ENCODE data around the gene CREG2. TPM values are rescaled to one million over a fixed set of nuclear protein-coding genes. Genes with fewer than 3 reads are reported as not detected.

CREG2 gene
- total RNA-seq, 2 experiments from 2014 or later, result not detected

DNA sequence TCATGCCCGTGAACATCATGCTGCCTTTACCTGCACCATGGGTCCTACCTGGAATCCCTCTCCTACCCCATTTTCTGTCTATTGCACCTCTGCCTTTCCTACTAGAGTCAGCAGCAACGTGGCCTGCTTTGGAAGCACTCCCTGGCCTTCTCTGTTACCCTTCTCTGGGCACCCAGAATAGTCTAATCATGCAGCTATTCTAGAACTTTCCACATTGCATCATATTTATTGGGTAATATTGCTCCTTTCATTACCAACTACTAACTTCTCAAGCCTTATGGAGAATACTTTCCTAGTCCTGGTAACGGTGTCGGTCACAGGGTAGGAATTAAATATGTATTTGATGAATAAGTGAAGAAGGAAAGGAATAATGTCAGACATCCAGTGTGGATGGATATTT lies 33.3 kb upstream of the CREG2 start:
- Mint-ChIP-seq H3K9me3 (ENCODE audit: insufficient read depth) (no peaks in the 10 kb centered on the region), H3K27ac (peak overlapping the region; percentile 33), H3K4me3 (no peak overlapping the region), H3K36me3 (ENCODE audit: low read depth) (no peaks in the 10 kb centered on the region), H3K27me3 (ENCODE audit: low read depth) (no peaks in the 10 kb centered on the region), H3K4me1 (ENCODE audit: low read depth) (peaks cover 2% of the 10 kb centered on the region)
- CTCF ChIA-PET, result interaction anchor here (5.7 kb wide), 1 partner anchor 410 kb away, joined by 83 read pairs; no protein-coding TSS in a partner anchor
- DNase-seq, result no peak
- POLR2A ChIA-PET, result no interaction called here
- ATAC-seq, result no peak

- H3K27ac Mint-ChIP-seq, result no peak overlapping the region
- peak; percentile 60 for ATAC-seq
- peaks cover 3% of the 10 kb centered on the region for H3K9me3 Mint-ChIP-seq (ENCODE audit: insufficient read depth)
- no peaks in the 10 kb centered on the region for H3K27me3 Mint-ChIP-seq (ENCODE audit: low read depth)
- DNase-seq, result peak; percentile 80
- ChIA-PET CTCF (interaction anchor here (0.6 to 5.7 kb wide), 39 partner anchors 9 to 822 kb away, joined by 3 to 83 read pairs (median 4); partner anchors contain the start of genes CREG2 and MAP4K4), POLR2A (interaction anchor here (1.0 kb wide), 1 partner anchor 278 kb away, joined by 3 read pairs; the partner anchor contains the start of gene MAP4K4)
- H3K36me3 Mint-ChIP-seq (ENCODE audit: low read depth), result no peaks in the 10 kb centered on the region
- H3K4me3 Mint-ChIP-seq, result no peak overlapping the region
- H3K4me1 Mint-ChIP-seq (ENCODE audit: low read depth), result peaks cover 2% of the 10 kb centered on the region
Observed at GRCh38 chr2:101419096-101419663, 31.9 kb upstream of the CREG2 start.

- peaks cover 2% of the 10 kb centered on the region for H3K4me1 Mint-ChIP-seq (ENCODE audit: low read depth)
- DNase-seq (no peak), ATAC-seq (no peak)
- POLR2A ChIA-PET, result interaction anchor here (1.0 kb wide), 1 partner anchor 279 kb away, joined by 3 read pairs; the partner anchor contains the start of gene MAP4K4
- no peaks in the 10 kb centered on the region for H3K27me3 Mint-ChIP-seq (ENCODE audit: low read depth)
- CTCF ChIA-PET, result interaction anchor here (0.7 to 5.7 kb wide), 38 partner anchors 9 to 822 kb away, joined by 3 to 83 read pairs (median 4); partner anchors contain the start of genes CREG2 and MAP4K4
- no peak overlapping the region for H3K27ac Mint-ChIP-seq
- peaks cover 3% of the 10 kb centered on the region for H3K9me3 Mint-ChIP-seq (ENCODE audit: insufficient read depth)
- no peak overlapping the region for H3K4me3 Mint-ChIP-seq
- no peaks in the 10 kb centered on the region for H3K36me3 Mint-ChIP-seq (ENCODE audit: low read depth)
Observed at GRCh38 chr2:101418460-101419095, 31.3 kb upstream of the CREG2 start.

DNA sequence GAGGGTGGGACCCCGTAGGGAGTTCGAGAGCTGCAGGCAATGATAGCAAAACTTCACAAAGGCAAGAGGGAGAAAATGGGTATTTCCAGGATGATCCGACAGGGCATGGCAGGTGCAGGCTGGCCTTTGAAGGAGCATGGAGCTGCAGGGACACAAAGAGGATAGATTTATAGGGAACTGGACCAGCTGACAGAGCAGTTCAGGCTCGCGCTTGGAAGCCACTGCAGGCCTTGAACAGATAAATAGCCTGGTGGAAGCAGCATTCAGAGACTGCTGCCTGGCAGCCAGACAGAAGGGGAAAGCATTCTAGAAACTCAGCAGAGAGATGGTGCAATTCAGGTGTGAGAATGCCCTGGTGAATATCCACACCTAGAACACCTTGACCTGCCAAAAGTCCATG lies 29.3 kb upstream of the CREG2 start:
- Mint-ChIP-seq H3K4me3 (no peak overlapping the region), H3K36me3 (ENCODE audit: low read depth) (no peaks in the 10 kb centered on the region), H3K9me3 (ENCODE audit: insufficient read depth) (peaks cover 3% of the 10 kb centered on the region), H3K27me3 (ENCODE audit: low read depth) (no peaks in the 10 kb centered on the region), H3K27ac (no peak overlapping the region), H3K4me1 (ENCODE audit: low read depth) (peaks cover 2% of the 10 kb centered on the region)
- DNase-seq (no peak), ATAC-seq (no peak)
- ChIA-PET CTCF (interaction anchor here (0.9 to 5.7 kb wide), 4 partner anchors 9 to 414 kb away, joined by 3 to 83 read pairs (median 4); no protein-coding TSS in a partner anchor), POLR2A (no interaction called here)

DNA sequence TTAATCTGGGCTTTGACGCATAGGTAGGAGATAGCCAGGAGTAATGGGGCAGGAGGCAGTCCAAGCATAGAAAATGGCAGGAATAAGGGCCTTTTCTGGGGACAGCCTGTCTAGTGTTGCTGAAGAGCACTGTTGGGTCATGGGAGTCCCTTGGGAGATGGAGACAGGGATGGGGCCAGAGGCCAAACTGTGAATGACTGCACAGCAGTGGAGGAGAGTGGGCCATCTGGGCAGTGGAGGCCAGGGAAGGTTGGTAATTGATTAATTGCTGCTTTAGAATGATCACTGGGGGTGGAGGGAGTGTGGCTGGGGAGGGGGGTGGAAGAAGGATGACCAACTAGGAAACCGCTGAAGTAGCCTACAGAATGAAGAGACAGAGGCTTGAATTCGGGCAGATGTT lies 28.6 kb upstream of the CREG2 start:
- peaks cover 2% of the 10 kb centered on the region for H3K4me1 Mint-ChIP-seq (ENCODE audit: low read depth)
- POLR2A ChIA-PET, result no interaction called here

GRCh38 chr2:101415220-101415619 lies 27.9 kb upstream of the CREG2 start:
- no peak for DNase-seq
- no peak overlapping the region for H3K4me3 Mint-ChIP-seq
- H3K27ac Mint-ChIP-seq, result no peak overlapping the region
- no peaks in the 10 kb centered on the region for H3K36me3 Mint-ChIP-seq (ENCODE audit: low read depth)
- peaks cover 2% of the 10 kb centered on the region for H3K4me1 Mint-ChIP-seq (ENCODE audit: low read depth)
- no peak for ATAC-seq
- CTCF ChIA-PET, result no interaction called here
- H3K9me3 Mint-ChIP-seq (ENCODE audit: insufficient read depth), result peaks cover 3% of the 10 kb centered on the region
- no peaks in the 10 kb centered on the region for H3K27me3 Mint-ChIP-seq (ENCODE audit: low read depth)
- POLR2A ChIA-PET, result no interaction called here

More for the DNA sequence above, 28.6 kb upstream of the CREG2 start:
- no peak overlapping the region for H3K27ac Mint-ChIP-seq
- ATAC-seq, result no peak
- no peak for DNase-seq
- CTCF ChIA-PET, result interaction anchor here (1.1 kb wide), 1 partner anchor 74 kb away, joined by 4 read pairs; no protein-coding TSS in a partner anchor
- H3K9me3 Mint-ChIP-seq (ENCODE audit: insufficient read depth), result peaks cover 3% of the 10 kb centered on the region
- no peak overlapping the region for H3K4me3 Mint-ChIP-seq
- H3K27me3 Mint-ChIP-seq (ENCODE audit: low read depth), result no peaks in the 10 kb centered on the region
- H3K36me3 Mint-ChIP-seq (ENCODE audit: low read depth), result no peaks in the 10 kb centered on the region

- POLR2A ChIA-PET, result no interaction called here
Observed at GRCh38 chr2:101412092-101412694, 24.9 kb upstream of the CREG2 start.

DNA sequence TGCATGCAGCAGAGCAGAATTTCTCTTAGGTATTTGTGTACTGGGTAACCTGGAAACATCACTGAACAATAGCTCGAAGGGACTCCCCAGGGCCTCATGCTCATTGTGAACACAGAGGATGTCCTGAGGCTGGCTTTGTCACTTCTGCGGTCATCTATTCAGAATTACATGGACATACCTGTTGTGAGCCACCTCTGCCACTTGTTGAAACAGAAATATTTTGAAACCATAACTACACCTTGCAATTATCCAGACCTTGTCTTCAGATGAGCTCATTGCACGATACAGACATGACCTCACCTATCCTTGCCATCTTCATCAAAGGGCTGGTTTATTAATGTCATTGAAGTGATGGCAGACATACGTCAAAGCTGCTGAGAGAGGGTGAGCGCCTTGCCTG lies 23.4 kb upstream of the CREG2 start:
- no peak for ATAC-seq
- POLR2A ChIA-PET, result no interaction called here

More at GRCh38 chr2:101412092-101412694, 24.9 kb upstream of the CREG2 start:
- H3K27ac Mint-ChIP-seq, result no peak overlapping the region
- H3K27me3 Mint-ChIP-seq (ENCODE audit: low read depth), result no peaks in the 10 kb centered on the region
- no peak overlapping the region for H3K4me3 Mint-ChIP-seq
- no peak for DNase-seq
- CTCF ChIA-PET, result no interaction called here
- H3K36me3 Mint-ChIP-seq (ENCODE audit: low read depth), result no peaks in the 10 kb centered on the region
- H3K4me1 Mint-ChIP-seq (ENCODE audit: low read depth), result no peaks in the 10 kb centered on the region
- peaks cover 3% of the 10 kb centered on the region for H3K9me3 Mint-ChIP-seq (ENCODE audit: insufficient read depth)
- ATAC-seq, result no peak

GRCh38 chr2:101410114-101410513 lies 22.8 kb upstream of the CREG2 start:
- no peak for ATAC-seq
- Mint-ChIP-seq H3K27me3 (ENCODE audit: low read depth) (no peaks in the 10 kb centered on the region), H3K9me3 (ENCODE audit: insufficient read depth) (peaks cover 3% of the 10 kb centered on the region), H3K4me1 (ENCODE audit: low read depth) (no peaks in the 10 kb centered on the region), H3K27ac (no peak overlapping the region), H3K36me3 (ENCODE audit: low read depth) (no peaks in the 10 kb centered on the region), H3K4me3 (no peak overlapping the region)
- CTCF ChIA-PET, result interaction anchor here (1.2 to 2.8 kb wide), 2 partner anchors 9 to 60 kb away, joined by 3 to 10 read pairs; no protein-coding TSS in a partner anchor
- no peak for DNase-seq
- POLR2A ChIA-PET, result no interaction called here

More for the DNA sequence above, 23.4 kb upstream of the CREG2 start:
- H3K9me3 Mint-ChIP-seq (ENCODE audit: insufficient read depth), result peaks cover 3% of the 10 kb centered on the region
- H3K36me3 Mint-ChIP-seq (ENCODE audit: low read depth), result no peaks in the 10 kb centered on the region
- H3K4me3 Mint-ChIP-seq, result no peak overlapping the region
- H3K4me1 Mint-ChIP-seq (ENCODE audit: low read depth), result no peaks in the 10 kb centered on the region
- H3K27ac Mint-ChIP-seq, result no peak overlapping the region
- no peak for DNase-seq
- H3K27me3 Mint-ChIP-seq (ENCODE audit: low read depth), result no peaks in the 10 kb centered on the region
- CTCF ChIA-PET, result interaction anchor here (1.2 to 2.8 kb wide), 2 partner anchors 8 to 61 kb away, joined by 3 to 10 read pairs; no protein-coding TSS in a partner anchor

- no peaks in the 10 kb centered on the region for H3K4me1 Mint-ChIP-seq (ENCODE audit: low read depth)
- POLR2A ChIA-PET, result no interaction called here
- peaks cover under 1% of the 10 kb centered on the region for H3K9me3 Mint-ChIP-seq (ENCODE audit: insufficient read depth)
- CTCF ChIA-PET, result interaction anchor here (1.2 to 2.8 kb wide), 2 partner anchors 9 to 60 kb away, joined by 3 to 10 read pairs; no protein-coding TSS in a partner anchor
- DNase-seq, result no peak
- H3K27ac Mint-ChIP-seq, result no peak overlapping the region
- H3K36me3 Mint-ChIP-seq (ENCODE audit: low read depth), result no peaks in the 10 kb centered on the region
- H3K4me3 Mint-ChIP-seq, result no peak overlapping the region
- ATAC-seq, result no peak
- no peaks in the 10 kb centered on the region for H3K27me3 Mint-ChIP-seq (ENCODE audit: low read depth)
Observed at GRCh38 chr2:101409699-101410098, 22.4 kb upstream of the CREG2 start.

GRCh38 chr2:101408925-101409324 lies 21.6 kb upstream of the CREG2 start:
- no peaks in the 10 kb centered on the region for H3K4me1 Mint-ChIP-seq (ENCODE audit: low read depth)
- H3K9me3 Mint-ChIP-seq (ENCODE audit: insufficient read depth), result no peaks in the 10 kb centered on the region
- DNase-seq (no peak), ATAC-seq (no peak)
- H3K27ac Mint-ChIP-seq, result no peak overlapping the region
- H3K36me3 Mint-ChIP-seq (ENCODE audit: low read depth), result no peaks in the 10 kb centered on the region
- no peak overlapping the region for H3K4me3 Mint-ChIP-seq
- CTCF ChIA-PET, result interaction anchor here (2.8 kb wide), 1 partner anchor 10 kb away, joined by 10 read pairs; no protein-coding TSS in a partner anchor
- no peaks in the 10 kb centered on the region for H3K27me3 Mint-ChIP-seq (ENCODE audit: low read depth)
- POLR2A ChIA-PET, result no interaction called here
